Subcutaneous adipose tissue (tissue), 4 donors: ENCODE results near the gene TGM5. TPM values are rescaled to one million over a fixed set of nuclear protein-coding genes. Genes with fewer than 3 reads are reported as not detected.

ENCODE experiments used
- total RNA-seq, 4 donors: library from RNA; depleted of rRNA; stranded (reverse); fragments of >200 nt; gene quantifications; one replicate each; pipeline ENCODE4 v1.1.0, GENCODE V29; 2016
- TF ChIP-seq, protein P1 (sequence below): fragments of 450-650 bp; IDR thresholded peaks from one replicate; pipeline ENCODE4 v1.5.1; 2016; ENCODE audit warnings: low read depth, mild to moderate bottlenecking, control low read depth, antibody characterized with exemption, moderate library complexity

The TGM5 gene
- total RNA-seq, 4 donors from 2014 or later = 0.22 to 4.7 (median 1.0) TPM; not detected in 1

DNA sequence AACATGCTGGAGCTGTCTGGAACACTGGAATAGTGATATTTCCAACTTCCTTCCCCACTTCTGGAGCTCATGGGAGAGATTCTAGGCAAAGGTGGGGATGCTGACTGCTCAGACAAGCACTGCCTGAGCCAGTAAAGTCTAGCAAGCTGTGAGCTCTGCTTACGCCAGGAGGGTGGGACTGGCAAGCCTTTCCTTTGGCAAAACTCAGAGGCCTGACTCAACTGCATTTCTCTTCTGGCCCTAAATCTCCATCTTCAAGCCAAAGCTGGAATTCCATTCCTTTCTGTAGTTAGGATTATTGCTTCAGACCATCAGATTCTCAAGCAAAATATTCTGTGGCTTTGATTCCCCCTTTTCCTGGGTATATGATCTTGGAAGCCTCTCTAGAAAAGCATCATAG lies 25.6 kb downstream of the TGM5 start:
- TF ChIP-seq, protein P1, sequence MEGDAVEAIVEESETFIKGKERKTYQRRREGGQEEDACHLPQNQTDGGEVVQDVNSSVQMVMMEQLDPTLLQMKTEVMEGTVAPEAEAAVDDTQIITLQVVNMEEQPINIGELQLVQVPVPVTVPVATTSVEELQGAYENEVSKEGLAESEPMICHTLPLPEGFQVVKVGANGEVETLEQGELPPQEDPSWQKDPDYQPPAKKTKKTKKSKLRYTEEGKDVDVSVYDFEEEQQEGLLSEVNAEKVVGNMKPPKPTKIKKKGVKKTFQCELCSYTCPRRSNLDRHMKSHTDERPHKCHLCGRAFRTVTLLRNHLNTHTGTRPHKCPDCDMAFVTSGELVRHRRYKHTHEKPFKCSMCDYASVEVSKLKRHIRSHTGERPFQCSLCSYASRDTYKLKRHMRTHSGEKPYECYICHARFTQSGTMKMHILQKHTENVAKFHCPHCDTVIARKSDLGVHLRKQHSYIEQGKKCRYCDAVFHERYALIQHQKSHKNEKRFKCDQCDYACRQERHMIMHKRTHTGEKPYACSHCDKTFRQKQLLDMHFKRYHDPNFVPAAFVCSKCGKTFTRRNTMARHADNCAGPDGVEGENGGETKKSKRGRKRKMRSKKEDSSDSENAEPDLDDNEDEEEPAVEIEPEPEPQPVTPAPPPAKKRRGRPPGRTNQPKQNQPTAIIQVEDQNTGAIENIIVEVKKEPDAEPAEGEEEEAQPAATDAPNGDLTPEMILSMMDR = no peak

DNA sequence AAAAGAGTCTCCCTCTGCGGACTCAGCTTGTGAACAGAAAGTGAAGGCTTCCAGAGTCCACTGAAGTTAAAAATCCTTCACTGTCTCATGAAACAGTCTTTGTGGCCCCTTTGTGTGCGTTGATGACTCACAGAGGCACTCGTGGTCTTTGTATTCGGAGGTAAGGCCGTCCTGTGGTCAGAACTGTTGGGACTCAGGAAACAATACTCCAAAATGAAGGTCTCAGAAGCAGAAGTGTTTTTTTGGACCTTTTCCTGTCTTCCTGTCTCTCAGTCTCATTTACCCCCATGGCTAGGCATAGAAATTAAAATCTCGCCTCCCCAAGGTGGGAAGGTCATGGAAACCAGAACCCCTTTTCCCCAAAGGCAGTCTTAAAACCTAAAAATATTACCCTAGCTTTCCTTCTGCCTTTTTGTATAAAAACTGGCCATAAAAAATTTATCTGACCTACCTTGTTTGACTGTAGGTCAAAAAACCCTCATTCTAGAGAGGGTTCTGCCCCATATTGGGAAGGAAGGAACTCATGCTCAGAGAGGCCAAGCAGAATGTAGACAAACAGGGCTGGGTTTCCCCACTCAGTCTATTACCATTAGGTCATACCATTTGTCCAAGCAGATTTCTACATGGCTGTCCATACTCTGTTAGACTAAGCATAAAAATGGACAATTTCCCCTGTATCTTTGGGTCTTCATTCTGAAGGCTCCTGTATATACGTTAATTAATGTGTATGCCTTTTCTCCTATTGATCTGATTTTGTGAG lies 26.8 kb downstream of the TGM5 start:
- TF ChIP-seq, protein P1 = no peak

DNA sequence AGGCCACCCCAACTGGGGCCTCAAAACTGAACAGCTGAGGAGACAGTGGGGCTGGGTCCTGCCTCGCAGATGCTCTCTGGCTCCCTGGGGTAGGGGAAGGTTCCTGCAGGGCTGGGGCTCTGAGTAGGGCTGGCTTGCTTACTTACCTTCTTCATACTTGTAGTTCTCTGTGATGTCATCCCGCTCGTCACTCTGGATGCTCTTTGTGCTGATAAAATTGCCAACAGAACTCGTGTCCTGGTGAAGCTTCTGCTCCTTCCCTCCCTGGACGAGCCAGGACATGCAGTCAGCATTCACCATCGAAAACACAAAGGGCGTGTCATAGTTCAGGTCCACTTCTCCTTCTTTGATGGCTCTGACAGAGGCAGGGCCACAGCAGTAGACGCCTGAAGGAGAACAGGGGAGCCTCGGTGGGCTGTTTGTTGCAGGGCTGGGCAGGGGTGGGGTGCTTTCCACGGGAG lies 28.0 kb downstream of the TGM5 start:
- TF ChIP-seq, protein P1 = no peak

DNA sequence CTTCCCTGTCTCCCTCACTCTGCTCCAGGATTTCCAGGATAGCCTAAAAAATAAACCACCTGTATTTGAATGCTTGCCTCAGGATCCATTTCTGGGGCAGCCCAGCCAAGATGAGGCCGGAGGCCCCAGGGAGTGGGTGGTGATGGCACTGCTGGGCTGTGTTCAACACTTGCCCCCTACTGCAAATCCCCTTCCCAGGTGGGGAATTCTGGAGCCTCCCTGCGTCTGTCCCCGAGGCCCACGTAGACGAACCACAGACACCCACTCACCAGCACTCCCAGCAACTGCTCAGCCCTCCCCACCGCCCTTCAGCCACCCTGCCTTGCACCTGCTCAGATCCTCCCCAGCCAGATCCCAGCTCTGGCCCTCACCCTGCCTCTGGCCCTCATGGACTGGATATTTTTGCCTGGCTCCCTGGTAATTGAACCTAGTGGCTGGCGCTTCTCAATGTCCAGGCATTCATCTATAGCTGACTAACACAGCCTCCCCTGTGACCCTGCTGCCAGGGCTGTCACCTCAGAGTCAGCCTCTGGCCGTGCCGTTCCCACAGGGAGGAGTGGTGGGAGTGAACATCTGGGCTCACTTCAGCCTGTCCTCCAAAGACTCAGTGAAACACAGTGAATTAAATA lies 28.8 kb downstream of the TGM5 start:
- TF ChIP-seq, protein P1 = no peak

DNA sequence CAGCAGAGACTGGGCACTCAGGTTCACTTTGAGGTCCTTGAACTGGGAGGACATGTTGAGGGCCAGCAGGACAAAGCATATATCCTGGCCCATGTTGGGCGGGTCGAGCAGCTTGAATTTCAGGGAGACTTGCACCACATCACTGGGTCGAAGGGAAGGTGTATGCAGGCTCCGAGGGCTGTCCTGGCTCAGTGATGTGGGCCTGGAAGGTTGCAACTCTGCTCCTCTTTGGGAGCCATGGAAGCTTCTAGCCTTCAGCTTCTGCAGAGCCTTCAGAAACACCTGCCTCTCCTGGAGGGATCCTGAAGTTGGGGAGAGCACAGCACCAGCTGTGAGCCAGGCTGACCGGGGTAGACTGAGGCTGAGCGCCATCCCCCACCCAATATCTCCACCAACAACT lies 31.2 kb downstream of the TGM5 start:
- TF ChIP-seq, protein P1 = no peak

DNA sequence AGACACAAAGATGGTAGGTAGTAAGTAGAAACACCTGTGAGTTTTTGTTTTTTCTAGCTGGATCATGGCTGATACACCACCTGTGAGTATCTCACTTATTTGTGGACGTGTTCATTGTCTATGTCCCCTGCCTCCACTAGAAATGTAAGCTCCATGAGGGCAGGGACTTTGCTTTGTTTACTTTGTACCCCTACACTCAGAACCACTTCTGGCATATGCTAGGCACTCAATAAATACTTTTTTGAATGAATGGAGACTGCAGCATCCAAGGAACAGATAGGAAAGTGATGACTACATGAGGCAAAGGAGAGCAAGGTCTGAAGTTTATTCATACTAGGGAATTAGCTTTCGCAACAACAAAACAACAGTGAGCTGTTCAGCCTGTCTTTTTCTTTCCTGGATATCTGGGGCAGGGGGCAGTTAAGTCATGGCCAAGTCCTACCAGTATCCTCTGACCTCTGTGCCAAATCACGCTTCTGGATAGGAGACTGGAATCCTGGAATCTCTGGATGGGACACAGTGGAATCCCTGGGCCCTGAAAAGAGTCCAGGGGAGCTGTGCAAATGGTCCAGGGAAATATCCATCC lies 34.3 kb downstream of the TGM5 start:
- TF ChIP-seq, protein P1 = no peak

DNA sequence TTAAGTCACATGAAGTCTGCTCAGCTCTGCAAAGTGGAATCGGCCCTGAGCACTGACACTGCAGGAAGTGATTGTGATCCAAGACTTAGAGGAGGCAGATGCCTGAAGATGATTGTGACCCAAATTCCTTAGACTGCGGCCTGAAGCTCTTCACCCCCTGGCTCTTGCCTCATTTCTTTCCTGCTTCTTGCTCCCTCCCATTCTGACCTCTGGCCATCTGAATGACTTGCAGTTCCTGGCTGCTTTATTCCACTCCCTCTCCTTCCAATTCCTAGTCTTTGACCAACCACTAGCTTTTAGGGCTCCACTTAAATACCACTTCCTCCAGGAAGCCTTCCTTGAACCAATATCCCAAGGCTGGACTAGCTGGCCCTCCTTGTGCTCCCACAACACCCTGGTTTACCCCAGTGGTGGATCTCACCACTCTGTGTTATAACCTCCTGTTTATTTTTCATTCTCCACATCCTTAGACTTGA lies 36.0 kb downstream of the TGM5 start:
- TF ChIP-seq, protein P1 = no peak
